GM23338 (cell line): ENCODE measurements around the gene ADGRB3. TPM values are rescaled to one million over a fixed set of nuclear protein-coding genes. Genes with fewer than 3 reads are reported as not detected.

Experiments used
- ATAC-seq: fragments of 200-7000 bp; cut with Tn5 transposase; 3 replicates; pipeline ENCODE4 v1.9.1; 2020
- DNase-seq: peaks from one replicate; pipeline ENCODE4 v3.0.0-alpha.2; 2015; ENCODE audit warnings: low spot score
- H2AFZ ChIP-seq: fragments of 200-600 bp; sonication (generic); 2 replicates; pipeline ENCODE4 v1.8.0; 2016; ENCODE audit warnings: antibody characterized with exemption, mild to moderate bottlenecking, moderate library complexity
- H3F3A ChIP-seq: fragments of 200-600 bp; sonication (generic); replicated peaks from 2 replicates; pipeline ENCODE4 v1.8.0; 2017; ENCODE audit warnings: antibody characterized with exemption, mixed run types, low read depth
- H3K27ac ChIP-seq: fragments of 200-600 bp; sonication (generic); 2 replicates; pipeline ENCODE4 v1.6.1; 2016; ENCODE audit warnings: low read depth
- H3K27me3 ChIP-seq: fragments of 200-600 bp; sonication (generic); 2 replicates; pipeline ENCODE4 v1.8.0; 2016; ENCODE audit warnings: mild to moderate bottlenecking, mixed run types, moderate library complexity; ENCODE audit not compliant: insufficient read depth
- H3K36me3 ChIP-seq: fragments of 200-600 bp; sonication (generic); 2 replicates; pipeline ENCODE4 v1.8.0; 2016; ENCODE audit warnings: mild to moderate bottlenecking; ENCODE audit not compliant: insufficient read depth
- H3K4me1 ChIP-seq: fragments of 200-600 bp; sonication (generic); 2 replicates; pipeline ENCODE4 v1.8.0; 2016; ENCODE audit warnings: mild to moderate bottlenecking, moderate library complexity; ENCODE audit not compliant: insufficient read depth
- H3K4me2 ChIP-seq: fragments of 200-600 bp; sonication (generic); 2 replicates; pipeline ENCODE4 v1.7.1; 2017; ENCODE audit warnings: mixed run types
- H3K4me3 ChIP-seq: fragments of 200-600 bp; sonication (generic); 2 replicates; pipeline ENCODE4 v1.6.1; 2016; ENCODE audit warnings: mixed run types
- H3K79me2 ChIP-seq: fragments of 200-600 bp; sonication (generic); replicated peaks from 2 replicates; pipeline ENCODE4 v1.8.0; 2017; ENCODE audit warnings: mild to moderate bottlenecking; ENCODE audit not compliant: insufficient read depth
- H3K9me2 ChIP-seq: fragments of 200-600 bp; sonication (generic); 2 replicates; pipeline ENCODE4 v1.8.0; 2017; ENCODE audit not compliant: insufficient read depth
- H4K20me1 ChIP-seq: fragments of 200-600 bp; sonication (generic); replicated peaks from 2 replicates; pipeline ENCODE4 v1.8.0; 2017; ENCODE audit warnings: mild to moderate bottlenecking; ENCODE audit not compliant: insufficient read depth
- H3K27ac Mint-ChIP-seq: 2 replicates; pipeline ENCODE4 v1.8.0; 2020; ENCODE audit warnings: inconsistent platforms, mild to moderate bottlenecking, moderate library complexity, mixed read lengths
- H3K27me3 Mint-ChIP-seq: 3 replicates; pipeline ENCODE4 v1.8.0; 2022; ENCODE audit warnings: low read depth, mild to moderate bottlenecking, moderate library complexity, mixed read lengths, inconsistent platforms; ENCODE audit not compliant: insufficient read depth, poor library complexity
- H3K36me3 Mint-ChIP-seq: 3 replicates; pipeline ENCODE4 v1.8.0; 2021; ENCODE audit warnings: low read depth, mild to moderate bottlenecking, inconsistent platforms, moderate library complexity, mixed read lengths
- H3K4me1 Mint-ChIP-seq: 3 replicates; pipeline ENCODE4 v1.8.0; 2020; ENCODE audit warnings: mild to moderate bottlenecking, inconsistent platforms, mixed read lengths
- H3K4me3 Mint-ChIP-seq: 3 replicates; pipeline ENCODE4 v1.8.0; 2021; ENCODE audit warnings: moderate library complexity, mild to moderate bottlenecking, inconsistent platforms, mixed read lengths
- H3K9me3 Mint-ChIP-seq: 3 replicates; pipeline ENCODE4 v1.8.0; 2020; ENCODE audit warnings: moderate library complexity, mild to moderate bottlenecking, inconsistent platforms, mixed read lengths
- CTCF ChIP-seq, 2 experiments: fragments of 200-600 bp in 1 of 2; sonication (generic) in 1 of 2; conservative IDR thresholded peaks; 2 replicates each; pipeline versions ENCODE4 v1.5.1 to v1.6.1; 2016 to 2017; ENCODE audit warnings: antibody characterized with exemption in 2 of 2, low read depth in 2 of 2, mild to moderate bottlenecking in 2 of 2, moderate library complexity in 1 of 2
- ETS1 ChIP-seq: IDR thresholded peaks from 2 replicates; pipeline ENCODE4 v1.6.1; 2016; ENCODE audit warnings: antibody characterized with exemption
- EZH2phosphoT487 ChIP-seq: fragments of 200-600 bp; sonication (generic); IDR thresholded peaks from one replicate; pipeline ENCODE4 v1.8.1; 2018; ENCODE audit warnings: antibody characterized with exemption; ENCODE audit not compliant: unreplicated experiment
- REST ChIP-seq: IDR thresholded peaks from one replicate; pipeline ENCODE4 v1.6.1; 2018; ENCODE audit warnings: antibody characterized with exemption; ENCODE audit not compliant: unreplicated experiment
- STAT1 ChIP-seq: IDR thresholded peaks from one replicate; pipeline ENCODE4 v1.6.1; 2016; ENCODE audit warnings: antibody characterized with exemption; ENCODE audit not compliant: unreplicated experiment
- ZNF331 ChIP-seq: fragments of 250-450 bp; sonication (Bioruptor Pico); IDR thresholded peaks from 2 replicates; pipeline ENCODE4 v1.5.0; 2020; ENCODE audit warnings: low read depth, mild to moderate bottlenecking, moderate library complexity
- polyA plus RNA-seq: library from polyadenylated mRNA; unstranded; fragments of >200 nt; fragmentation: Nextera tagmentation; extraction: Ambion mirVana; gene quantifications from 2 replicates; pipeline ENCODE4 v1.2.1, GENCODE V29; 2016
- total RNA-seq: library from RNA; depleted of rRNA; stranded (reverse); fragments of >200 nt; shearing (Covaris generic); gene quantifications from 2 replicates; pipeline ENCODE4 v1.2.3, GENCODE V29; 2014

Gene ADGRB3
- total and polyA plus RNA-seq, 2 experiments from 2014 or later, result 0.92 to 4.0 TPM

DNA sequence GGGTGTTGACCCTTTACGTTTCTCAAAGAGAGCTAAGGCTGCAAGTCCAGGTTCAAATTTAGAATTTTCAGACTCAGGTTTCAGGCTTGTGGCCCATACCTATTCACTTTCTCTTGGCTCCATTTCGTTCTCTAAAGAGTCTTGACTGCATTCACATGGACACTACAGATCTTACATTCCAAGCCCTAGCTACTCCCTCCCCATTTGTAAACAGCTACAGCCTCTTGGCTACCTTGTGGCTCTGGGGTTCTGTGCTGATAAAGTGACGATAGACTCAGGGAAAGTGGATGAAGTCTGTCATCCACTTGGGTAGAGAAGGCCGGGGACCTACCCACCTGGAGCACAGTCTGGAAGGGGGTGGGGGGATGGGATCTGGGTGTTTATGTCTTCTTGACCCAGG lies 658.4 kb downstream of the ADGRB3 start:
- DNase-seq (no peak), ATAC-seq (peak; percentile 28; the same call in 2 of the 3 replicates)
- no peak overlapping the region for H3K4me3 Mint-ChIP-seq
- H3K4me3 ChIP-seq, result no peak overlapping the region
- H3K4me1 Mint-ChIP-seq, result peaks cover 7% of the 10 kb centered on the region; the same call in 1 of the 3 replicates
- no peaks in the 10 kb centered on the region for H3K27me3 ChIP-seq
- H3K27ac Mint-ChIP-seq, result 0 out of 2 replicates have a peak overlapping the region, but pooled peaks have one; percentile 46
- H3K36me3 Mint-ChIP-seq, result no peaks in the 10 kb centered on the region
- no peak overlapping the region for H3K4me2 ChIP-seq
- no peaks in the 10 kb centered on the region for H3K36me3 ChIP-seq
- H3K79me2 ChIP-seq, result no peaks in the 10 kb centered on the region
- H3K27me3 Mint-ChIP-seq, result no peaks in the 10 kb centered on the region
- H2AFZ ChIP-seq, result peak overlapping the region; percentile 78; the same call in 1 of the 2 replicates
- no peak overlapping the region for H3K27ac ChIP-seq
- H3K9me3 Mint-ChIP-seq, result no peaks in the 10 kb centered on the region
- 0 out of 2 replicates have a peak, but pooled peaks cover 6% of the 10 kb centered on the region for H3K9me2 ChIP-seq
- H4K20me1 ChIP-seq, result no peaks in the 10 kb centered on the region
- no peak for TF ChIP-seq ETS1
- no peak for TF ChIP-seq CTCF (conservative IDR thresholded peaks at IDR 0.05; ENCODE audit: low read depth in 2 of 2)
- TF ChIP-seq REST, result no peak
- TF ChIP-seq STAT1, result no peak
- no peaks in the 10 kb centered on the region for H3F3A ChIP-seq
- H3K4me1 ChIP-seq, result no peaks in the 10 kb centered on the region; the same call in 1 of the 2 replicates

GRCh38 chr6:69294407-69294806 lies 659.3 kb downstream of the ADGRB3 start:
- Mint-ChIP-seq H3K36me3 (no peaks in the 10 kb centered on the region), H3K9me3 (no peaks in the 10 kb centered on the region), H3K27me3 (no peaks in the 10 kb centered on the region), H3K4me3 (no peak overlapping the region), H3K27ac (no peak overlapping the region; the same call in 1 of the 2 replicates), H3K4me1 (peaks cover 7% of the 10 kb centered on the region; the same call in 1 of the 3 replicates)
- Histone ChIP-seq H3K9me2 (0 out of 2 replicates have a peak, but pooled peaks cover 6% of the 10 kb centered on the region), H3K4me1 (no peaks in the 10 kb centered on the region; the same call in 1 of the 2 replicates), H3K4me2 (no peak overlapping the region), H3K79me2 (no peaks in the 10 kb centered on the region), H3K27me3 (no peaks in the 10 kb centered on the region), H3K4me3 (no peak overlapping the region), H4K20me1 (no peaks in the 10 kb centered on the region), H3K36me3 (no peaks in the 10 kb centered on the region), H3F3A (no peaks in the 10 kb centered on the region), H3K27ac (no peak overlapping the region), H2AFZ (no peak overlapping the region)
- no peak for ATAC-seq
- no peak for DNase-seq
- TF ChIP-seq REST (no peak), EZH2phosphoT487 (no peak), ZNF331 (no peak), CTCF (conservative IDR thresholded peaks at IDR 0.05; ENCODE audit: low read depth in 2 of 2) (no peak)
